CD14-positive monocyte (primary cell): ENCODE measurements around the gene TRDN. TPM values are rescaled to one million over a fixed set of nuclear protein-coding genes. Genes with fewer than 3 reads are reported as not detected.

Experiments used
- DNase-seq, 3 donors: peaks; one replicate each; pipeline ENCODE4 v3.0.0-alpha.2; 2011 to 2022
- H2AFZ ChIP-seq: 2 replicates; pipeline ENCODE4 v1.6.0; 2012; ENCODE audit warnings: mild to moderate bottlenecking, low read depth, low read length, inconsistent platforms; ENCODE audit not compliant: insufficient read depth, poor library complexity, severe bottlenecking
- H3K27ac ChIP-seq, 2 donors: 1 replicate in 1 of 2; 2 replicates in 1 of 2; pipeline ENCODE4 v1.5.1; 2012 to 2013; ENCODE audit warnings: low read length in 2 of 2, control low read depth in 1 of 2, inconsistent platforms in 1 of 2, low read depth in 1 of 2, mild to moderate bottlenecking in 1 of 2
- H3K27me3 ChIP-seq, 2 donors: one replicate each; pipeline versions ENCODE4 v1.6.0 to v1.6.1; 2011 to 2013; ENCODE audit warnings: low read length in 2 of 2; ENCODE audit not compliant: control insufficient read depth in 2 of 2, insufficient read depth in 2 of 2
- H3K36me3 ChIP-seq, 2 donors: replicated peaks in 1 of 2; 1 replicate in 1 of 2; 2 replicates in 1 of 2; pipeline versions ENCODE4 v1.5.1 to v1.6.1; 2012 to 2013; ENCODE audit warnings: low read length in 2 of 2, control low read depth in 1 of 2, inconsistent platforms in 1 of 2, mild to moderate bottlenecking in 1 of 2; ENCODE audit not compliant: insufficient read depth in 2 of 2, control insufficient read depth in 1 of 2
- H3K4me1 ChIP-seq, 2 donors: 1 replicate in 1 of 2; 2 replicates in 1 of 2; pipeline versions ENCODE4 v1.5.1 to v1.6.1; 2012 to 2013; ENCODE audit warnings: low read length in 2 of 2, control low read depth in 1 of 2, inconsistent platforms in 1 of 2, mild to moderate bottlenecking in 1 of 2, moderate library complexity in 1 of 2; ENCODE audit not compliant: insufficient read depth in 2 of 2, control insufficient read depth in 1 of 2
- H3K4me2 ChIP-seq: replicated peaks from 2 replicates; pipeline ENCODE3; 2012; ENCODE audit warnings: low read length, moderate library complexity, mild to moderate bottlenecking; ENCODE audit not compliant: poor library complexity, severe bottlenecking; ENCODE audit errors: extremely low read depth
- H3K4me3 ChIP-seq, 3 experiments: fragments of 200-600 bp in 1 of 3; sonication (generic) in 1 of 3; replicated peaks in 1 of 3; 1 replicate in 2 of 3; 2 replicates in 1 of 3; pipeline ENCODE4 v1.5.1; 2011 to 2013; ENCODE audit warnings: low read length in 3 of 3, mild to moderate bottlenecking in 3 of 3, control low read depth in 2 of 3, low read depth in 2 of 3, inconsistent platforms in 1 of 3, moderate library complexity in 1 of 3
- H3K79me2 ChIP-seq: 2 replicates; pipeline ENCODE4 v1.6.0; 2012; ENCODE audit warnings: mild to moderate bottlenecking, control low read depth, inconsistent platforms, low read length, moderate library complexity; ENCODE audit not compliant: insufficient read depth
- H3K9ac ChIP-seq: 2 replicates; pipeline ENCODE4 v1.6.0; 2017; ENCODE audit warnings: low read length, mild to moderate bottlenecking; ENCODE audit not compliant: insufficient read depth, poor library complexity, severe bottlenecking
- H3K9me3 ChIP-seq, 2 donors: replicated peaks in 1 of 2; 1 replicate in 1 of 2; 2 replicates in 1 of 2; pipeline versions ENCODE4 v1.5.1 to v1.6.1; 2012 to 2013; ENCODE audit warnings: low read length in 2 of 2, control low read depth in 1 of 2; ENCODE audit not compliant: control insufficient read depth in 1 of 2, insufficient read depth in 1 of 2
- H4K20me1 ChIP-seq: 2 replicates; pipeline ENCODE4 v1.6.0; 2012; ENCODE audit warnings: mild to moderate bottlenecking, low read length, control low read depth, moderate library complexity; ENCODE audit not compliant: insufficient read depth
- H3K27ac Mint-ChIP-seq, 7 donors: one replicate each; pipeline ENCODE4 v1.8.0; 2020; ENCODE audit warnings: mild to moderate bottlenecking in 7 of 7, mixed read lengths in 7 of 7, moderate library complexity in 6 of 7, inconsistent platforms in 2 of 7
- H3K27me3 Mint-ChIP-seq, 3 donors: one replicate each; pipeline ENCODE4 v1.8.0; 2021 to 2022; ENCODE audit warnings: low read depth in 3 of 3, mild to moderate bottlenecking in 3 of 3, mixed read lengths in 3 of 3, moderate library complexity in 3 of 3, inconsistent platforms in 1 of 3
- H3K36me3 Mint-ChIP-seq, 2 donors: one replicate each; pipeline ENCODE4 v1.8.0; 2020; ENCODE audit warnings: mixed read lengths in 2 of 2, inconsistent platforms in 1 of 2, mild to moderate bottlenecking in 1 of 2
- H3K4me1 Mint-ChIP-seq: one replicate; pipeline ENCODE4 v1.8.0; 2020; ENCODE audit warnings: mild to moderate bottlenecking, mixed read lengths
- H3K4me3 Mint-ChIP-seq, 2 donors: one replicate each; pipeline ENCODE4 v1.8.0; 2020; ENCODE audit warnings: mild to moderate bottlenecking in 2 of 2, mixed read lengths in 2 of 2, moderate library complexity in 1 of 2
- H3K9me3 Mint-ChIP-seq, 7 donors: one replicate each; pipeline ENCODE4 v1.8.0; 2020 to 2022; ENCODE audit warnings: mixed read lengths in 7 of 7, mild to moderate bottlenecking in 6 of 7, moderate library complexity in 6 of 7, inconsistent platforms in 2 of 7
- WGBS: methylation state at CpG from one replicate; pipeline ENCODE4 v1.1.5; 2013; ENCODE audit warnings: missing lambda C conversion rate; ENCODE audit not compliant: insufficient coverage; 5-methylcytosine and 5-hydroxymethylcytosine counted together
- intact Hi-C, 2 donors: fragments of 100-400 bp; cut with micrococcal nuclease; formaldehyde crosslinking; loops; one replicate each; pipeline versions ENCODE4 v1.15.0 to v1.15.1; 2023
- polyA plus RNA-seq, 3 donors: library from polyadenylated mRNA; depleted of rRNA in 1 of 3; unstranded in 2 of 3; stranded (reverse) in 1 of 3; fragments of 300-500 nt in 2 of 3; fragments of >200 nt in 1 of 3; fragmentation: Illumina TruSeq in 2 of 3; gene quantifications; 1 replicate in 2 of 3; 2 replicates in 1 of 3; pipeline ENCODE4 v1.2.3, GENCODE V29; 2012 to 2021
- TF ChIP-seq, protein P1 (sequence below): fragments of 200-600 bp; IDR thresholded peaks from one replicate; pipeline ENCODE4 v1.8.0; 2022; ENCODE audit warnings: antibody characterized with exemption, mild to moderate bottlenecking

TRDN gene
- polyA plus RNA-seq, 3 donors: not detected

DNA sequence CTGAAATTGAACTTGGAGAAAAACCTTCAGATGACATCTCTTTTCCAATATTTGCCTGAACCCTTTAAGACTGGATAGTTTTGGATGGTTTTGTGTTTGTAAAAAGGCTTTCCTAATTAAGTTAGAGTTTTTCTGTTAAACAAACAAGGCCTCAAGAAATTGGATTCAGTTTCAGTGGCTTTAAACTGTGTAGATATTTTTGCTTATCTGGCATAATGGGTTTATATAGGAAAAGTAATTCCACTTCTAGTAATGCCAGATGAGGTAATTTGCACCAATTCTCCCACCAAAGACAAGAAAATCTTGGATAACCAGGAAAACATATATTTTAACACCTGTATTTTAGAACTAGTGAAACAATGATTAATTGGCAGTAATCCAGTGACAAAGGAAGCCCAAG lies 12.0 kb upstream of the TRDN start:
- Mint-ChIP-seq H3K36me3 (no peaks in the 10 kb centered on the region), H3K27me3 (no peaks in the 10 kb centered on the region), H3K4me3 (no peak overlapping the region), H3K27ac (no peak overlapping the region), H3K9me3 (peaks cover 0 to 4% (median 2%) of the 10 kb centered on the region in 7 donors), H3K4me1 (no peaks in the 10 kb centered on the region)
- TF ChIP-seq, protein P1, sequence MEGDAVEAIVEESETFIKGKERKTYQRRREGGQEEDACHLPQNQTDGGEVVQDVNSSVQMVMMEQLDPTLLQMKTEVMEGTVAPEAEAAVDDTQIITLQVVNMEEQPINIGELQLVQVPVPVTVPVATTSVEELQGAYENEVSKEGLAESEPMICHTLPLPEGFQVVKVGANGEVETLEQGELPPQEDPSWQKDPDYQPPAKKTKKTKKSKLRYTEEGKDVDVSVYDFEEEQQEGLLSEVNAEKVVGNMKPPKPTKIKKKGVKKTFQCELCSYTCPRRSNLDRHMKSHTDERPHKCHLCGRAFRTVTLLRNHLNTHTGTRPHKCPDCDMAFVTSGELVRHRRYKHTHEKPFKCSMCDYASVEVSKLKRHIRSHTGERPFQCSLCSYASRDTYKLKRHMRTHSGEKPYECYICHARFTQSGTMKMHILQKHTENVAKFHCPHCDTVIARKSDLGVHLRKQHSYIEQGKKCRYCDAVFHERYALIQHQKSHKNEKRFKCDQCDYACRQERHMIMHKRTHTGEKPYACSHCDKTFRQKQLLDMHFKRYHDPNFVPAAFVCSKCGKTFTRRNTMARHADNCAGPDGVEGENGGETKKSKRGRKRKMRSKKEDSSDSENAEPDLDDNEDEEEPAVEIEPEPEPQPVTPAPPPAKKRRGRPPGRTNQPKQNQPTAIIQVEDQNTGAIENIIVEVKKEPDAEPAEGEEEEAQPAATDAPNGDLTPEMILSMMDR: no peak
- Histone ChIP-seq H3K27me3 (no peaks in the 10 kb centered on the region), H3K4me1 (no peaks in the 10 kb centered on the region), H3K36me3 (no peaks in the 10 kb centered on the region), H2AFZ (no peak overlapping the region), H3K9me3 (no peaks in the 10 kb centered on the region), H3K27ac (no peak overlapping the region), H3K4me2 (no peak overlapping the region), H4K20me1 (no peaks in the 10 kb centered on the region), H3K9ac (no peak overlapping the region), H3K4me3 (no peak overlapping the region), H3K79me2 (no peaks in the 10 kb centered on the region)
- intact Hi-C loops: no loop called here
- DNase-seq: no peak

DNA sequence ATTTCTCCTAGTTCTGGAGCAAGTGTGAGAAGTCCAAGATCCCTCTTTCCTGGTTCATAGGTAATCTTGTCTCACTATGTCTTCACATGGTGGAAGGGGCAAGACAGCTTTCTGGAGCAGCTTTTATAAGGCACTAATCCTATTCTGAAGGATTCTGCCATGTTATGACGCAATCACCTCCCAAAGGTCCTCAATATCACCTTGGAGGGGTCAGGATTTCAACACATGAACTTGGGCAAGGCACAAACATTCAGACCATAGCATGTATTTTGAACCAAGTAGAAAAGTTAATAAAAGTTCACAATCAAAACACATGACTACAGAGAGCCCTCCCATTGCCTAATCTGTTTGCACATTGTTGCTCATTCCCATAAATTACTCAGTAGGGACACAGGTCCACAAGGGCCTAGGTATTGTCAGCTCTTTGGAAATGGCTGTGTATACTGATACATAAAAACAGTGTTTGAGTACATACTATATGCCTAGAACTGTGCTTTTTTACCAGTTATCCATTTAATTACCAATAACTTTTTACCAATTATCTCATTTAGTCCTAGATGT lies 11.3 kb upstream of the TRDN start:
- no peaks in the 10 kb centered on the region for H3K36me3 ChIP-seq
- no CpG with 5 or more reads among the region's 1 CpG for WGBS
- H3K9me3 Mint-ChIP-seq: peaks cover 0 to 4% (median 2%) of the 10 kb centered on the region in 7 donors
- no peak overlapping the region for H3K4me3 Mint-ChIP-seq
- H3K4me2 ChIP-seq: no peak overlapping the region
- intact Hi-C loops: no loop called here
- no peaks in the 10 kb centered on the region for H3K79me2 ChIP-seq
- no peaks in the 10 kb centered on the region for H3K4me1 Mint-ChIP-seq
- no peak overlapping the region for H3K4me3 ChIP-seq
- H3K27me3 ChIP-seq: no peaks in the 10 kb centered on the region
- no peak overlapping the region for H3K27ac ChIP-seq
- DNase-seq: no peak
- H4K20me1 ChIP-seq: no peaks in the 10 kb centered on the region
- TF ChIP-seq, protein P1: no peak
- H3K27me3 Mint-ChIP-seq: no peaks in the 10 kb centered on the region
- no peak overlapping the region for H3K9ac ChIP-seq
- H3K9me3 ChIP-seq: no peaks in the 10 kb centered on the region
- H2AFZ ChIP-seq: no peak overlapping the region
- H3K36me3 Mint-ChIP-seq: no peaks in the 10 kb centered on the region
- no peaks in the 10 kb centered on the region for H3K4me1 ChIP-seq
- no peak overlapping the region for H3K27ac Mint-ChIP-seq
